ENCODE measurements around the gene HM13. TPM values are rescaled to one million over a fixed set of nuclear protein-coding genes. Genes with fewer than 3 reads are reported as not detected.

HM13 gene
- total and polyA plus RNA-seq, 7 donors = 34.8 to 304 (median 62.5) TPM

DNA sequence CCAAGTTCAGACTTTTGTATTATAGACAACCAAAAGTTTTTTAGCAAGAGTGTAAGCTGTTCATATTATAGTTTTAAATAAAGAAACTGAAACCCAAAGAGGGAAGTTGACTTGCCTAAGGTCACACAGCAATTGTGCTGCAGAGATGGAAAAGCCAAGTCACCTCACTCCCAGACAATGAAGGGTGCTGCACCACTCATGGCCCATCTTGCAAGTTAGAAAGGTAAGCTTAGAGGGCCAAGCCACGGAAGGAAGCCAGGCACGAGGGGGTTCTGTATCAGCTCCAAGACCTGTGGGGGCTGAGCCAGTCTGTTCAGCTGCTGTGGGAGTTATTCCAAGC lies 40.2 kb upstream of the HM13 start:
- H3K27ac ChIP-seq = peak overlapping the region in 2 of 4 donors; percentile 71 to 79
- intact Hi-C loops (cut with DNase I) = no loop called here
- TF ChIP-seq POLR2A (IDR thresholded peaks at IDR 0.05) = no peak
- no peak for TF ChIP-seq POLR2AphosphoS5 (IDR thresholded peaks at IDR 0.05)
- TF ChIP-seq EP300 (IDR thresholded peaks at IDR 0.05) = no peak
- TF ChIP-seq, protein P1, sequence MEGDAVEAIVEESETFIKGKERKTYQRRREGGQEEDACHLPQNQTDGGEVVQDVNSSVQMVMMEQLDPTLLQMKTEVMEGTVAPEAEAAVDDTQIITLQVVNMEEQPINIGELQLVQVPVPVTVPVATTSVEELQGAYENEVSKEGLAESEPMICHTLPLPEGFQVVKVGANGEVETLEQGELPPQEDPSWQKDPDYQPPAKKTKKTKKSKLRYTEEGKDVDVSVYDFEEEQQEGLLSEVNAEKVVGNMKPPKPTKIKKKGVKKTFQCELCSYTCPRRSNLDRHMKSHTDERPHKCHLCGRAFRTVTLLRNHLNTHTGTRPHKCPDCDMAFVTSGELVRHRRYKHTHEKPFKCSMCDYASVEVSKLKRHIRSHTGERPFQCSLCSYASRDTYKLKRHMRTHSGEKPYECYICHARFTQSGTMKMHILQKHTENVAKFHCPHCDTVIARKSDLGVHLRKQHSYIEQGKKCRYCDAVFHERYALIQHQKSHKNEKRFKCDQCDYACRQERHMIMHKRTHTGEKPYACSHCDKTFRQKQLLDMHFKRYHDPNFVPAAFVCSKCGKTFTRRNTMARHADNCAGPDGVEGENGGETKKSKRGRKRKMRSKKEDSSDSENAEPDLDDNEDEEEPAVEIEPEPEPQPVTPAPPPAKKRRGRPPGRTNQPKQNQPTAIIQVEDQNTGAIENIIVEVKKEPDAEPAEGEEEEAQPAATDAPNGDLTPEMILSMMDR (IDR thresholded peaks at IDR 0.05) = no peak
- no peak for DNase-seq
- 57 to 66% methylated on average over 2 of the region's 2 CpGs for WGBS, 2 donors
- peaks cover 0 to 15% (median 11%) of the 10 kb centered on the region in 4 donors for H3K4me1 ChIP-seq
- H3K36me3 ChIP-seq = no peaks in the 10 kb centered on the region
- no peak overlapping the region for H3K4me3 ChIP-seq
- H3K9me3 ChIP-seq = no peaks in the 10 kb centered on the region
- peaks cover 10 to 35% (median 19%) of the 10 kb centered on the region in 3 donors for H3K27me3 ChIP-seq

DNA sequence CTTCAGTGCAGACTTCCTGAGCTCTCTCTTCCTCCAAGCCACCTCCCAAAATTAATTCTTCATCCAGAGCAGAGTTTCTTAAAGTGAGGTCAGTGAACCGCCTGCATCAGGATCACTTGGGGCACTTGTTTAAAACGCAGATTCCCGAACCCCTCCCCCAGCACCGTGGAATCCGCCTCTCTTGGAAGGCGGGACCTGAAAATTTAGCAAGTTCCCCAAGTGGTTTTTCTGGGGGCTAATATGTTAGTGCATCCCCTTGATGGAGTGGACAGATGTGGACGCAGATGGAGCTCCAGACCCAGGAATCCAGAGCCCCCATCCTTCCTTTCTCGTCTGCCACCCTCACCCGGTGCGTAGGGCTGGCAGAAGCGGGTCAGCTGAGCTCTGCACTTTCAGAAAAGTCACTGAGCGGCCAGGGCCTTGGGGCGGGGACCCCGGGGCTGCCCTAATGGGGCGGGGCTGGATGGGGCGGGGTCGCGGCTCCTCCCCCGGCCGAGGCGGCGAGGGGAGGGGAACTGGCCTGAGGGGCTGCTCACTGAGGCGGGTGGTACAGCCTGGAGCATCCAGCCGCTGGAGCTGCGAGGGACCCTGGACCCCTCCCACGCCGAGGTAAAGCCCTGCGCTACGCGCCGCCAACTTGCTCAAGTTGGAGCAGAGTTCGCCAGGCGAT lies 39.3 kb upstream of the HM13 start, which contains the start of the genes DEFB124 and REM1:
Gene DEFB124 (minus strand): TSS at position 370 of the 670 bp plus-strand sequence. CDS start 2,114 bp downstream, outside the sequence.
Gene REM1 (plus strand): TSS at position 531 of the 670 bp plus-strand sequence. CDS start 1,158 bp downstream, outside the sequence.
- Histone ChIP-seq H3K4me3 (peak within 1 kb of the TSS; percentile 35 to 56 (median 50)), H3K27ac (peak within 1 kb of the TSS; percentile 67 to 79 (median 71)), H3K4me1 (peaks cover 0 to 15% (median 11%) of the 10 kb centered on the region in 4 donors), H3K27me3 (peaks cover 10 to 35% (median 19%) of the 10 kb centered on the region in 3 donors), H3K36me3 (no peaks in the 10 kb centered on the region), H3K9me3 (no peaks in the 10 kb centered on the region)
- DNase-seq = peak; percentile 77
- TF ChIP-seq, protein P1 (IDR thresholded peaks at IDR 0.05) = no peak
- TF ChIP-seq POLR2AphosphoS5 (IDR thresholded peaks at IDR 0.05) = peak in 3 of 4 donors; percentile 18 to 67 (median 66)
- intact Hi-C loops (cut with DNase I) = no loop called here
- WGBS, 2 donors = 4 to 13% methylated on average over 33 of the region's 33 CpGs

DNA sequence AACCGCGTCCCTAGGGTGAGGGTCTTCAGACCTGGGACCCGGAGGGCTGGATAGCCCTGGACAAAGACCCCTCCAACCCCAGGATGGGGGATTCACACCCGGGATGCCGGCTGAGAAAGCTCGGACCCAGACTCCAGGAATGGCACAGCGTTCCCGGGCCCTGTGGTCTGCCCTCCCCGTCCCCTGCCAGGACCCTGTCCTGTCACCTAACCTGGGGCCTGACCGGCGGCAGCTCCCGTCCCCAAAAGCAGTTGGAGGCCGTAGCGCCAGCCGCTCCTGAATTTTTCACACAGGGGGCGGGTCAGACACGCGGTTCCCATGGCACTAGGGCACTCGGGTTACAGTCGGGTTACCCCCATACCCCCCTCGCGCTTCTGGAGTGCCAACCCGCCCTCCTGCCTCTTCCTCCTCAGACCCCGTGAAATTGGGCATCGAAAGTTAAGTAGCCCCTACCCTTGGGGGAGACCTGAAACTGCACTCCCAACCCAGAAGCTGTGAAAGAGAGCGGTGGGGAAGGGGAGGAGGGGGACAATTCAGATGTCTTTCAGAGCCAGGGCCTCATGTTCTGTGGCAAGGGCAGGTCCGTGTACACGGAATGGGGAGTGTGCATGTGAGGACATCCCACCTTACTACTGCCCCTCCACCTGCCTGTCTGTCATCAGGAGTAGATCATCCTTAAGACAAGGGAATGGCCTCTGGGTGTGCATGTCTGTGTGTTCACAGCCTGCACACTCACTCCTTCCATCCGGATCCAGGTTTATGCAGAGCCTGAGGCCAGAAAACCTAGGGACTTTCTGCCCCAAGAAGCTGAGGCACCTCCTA lies 38.6 kb upstream of the HM13 start:
- peaks cover 0 to 15% (median 11%) of the 10 kb centered on the region in 4 donors for H3K4me1 ChIP-seq
- peak overlapping the region; percentile 67 to 79 (median 71) for H3K27ac ChIP-seq
- 5 to 8% methylated on average over 29 of the region's 29 CpGs for WGBS, 2 donors
- no peak for TF ChIP-seq EP300 (IDR thresholded peaks at IDR 0.05)
- TF ChIP-seq, protein P1 (IDR thresholded peaks at IDR 0.05) = no peak
- TF ChIP-seq POLR2AphosphoS5 (IDR thresholded peaks at IDR 0.05) = no peak
- TF ChIP-seq POLR2A (IDR thresholded peaks at IDR 0.05) = no peak
- H3K27me3 ChIP-seq = peaks cover 10 to 35% (median 19%) of the 10 kb centered on the region in 3 donors
- intact Hi-C loops (cut with DNase I) = no loop called here
- peak overlapping the region; percentile 35 to 56 (median 50) for H3K4me3 ChIP-seq
- no peaks in the 10 kb centered on the region for H3K9me3 ChIP-seq
- DNase-seq = no peak
- no peaks in the 10 kb centered on the region for H3K36me3 ChIP-seq

DNA sequence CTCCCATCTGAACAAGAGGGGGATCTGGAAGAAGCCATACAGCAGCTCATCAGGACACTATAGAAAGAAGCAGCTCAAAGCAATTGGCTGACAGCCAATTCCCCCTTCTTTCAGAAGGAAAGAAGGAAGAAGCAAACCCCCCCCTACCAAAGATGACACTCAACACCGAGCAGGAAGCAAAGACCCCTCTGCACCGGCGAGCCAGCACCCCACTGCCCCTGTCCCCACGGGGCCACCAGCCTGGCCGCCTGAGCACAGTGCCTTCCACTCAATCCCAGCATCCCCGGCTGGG lies 38.0 kb upstream of the HM13 start:
- no peak for DNase-seq
- TF ChIP-seq POLR2A (IDR thresholded peaks at IDR 0.05) (no peak), EP300 (IDR thresholded peaks at IDR 0.05) (no peak), POLR2AphosphoS5 (IDR thresholded peaks at IDR 0.05) (no peak)
- TF ChIP-seq, protein P1 (IDR thresholded peaks at IDR 0.05) = no peak
- peak overlapping the region; percentile 67 to 79 (median 71) for H3K27ac ChIP-seq
- H3K9me3 ChIP-seq = no peaks in the 10 kb centered on the region
- intact Hi-C loops (cut with DNase I) = no loop called here
- H3K36me3 ChIP-seq = no peaks in the 10 kb centered on the region
- WGBS, 2 donors = 56 to 61% methylated on average over 6 of the region's 6 CpGs
- H3K4me3 ChIP-seq = peak overlapping the region in 3 of 4 donors; percentile 45 to 56 (median 55)
- peaks cover 10 to 35% (median 19%) of the 10 kb centered on the region in 3 donors for H3K27me3 ChIP-seq
- peaks cover 0 to 15% (median 11%) of the 10 kb centered on the region in 4 donors for H3K4me1 ChIP-seq
